GM12872 (cell line): ENCODE data around the gene SERTM1.

Experiments used
- CTCF ChIP-seq: IDR thresholded peaks from 3 replicates; pipeline ENCODE4 v1.5.1; 2011; ENCODE audit warnings: low read depth, mild to moderate bottlenecking, low read length, moderate library complexity; ENCODE audit not compliant: insufficient read depth

The SERTM1 gene

GRCh38 chr13:36673838-36674326, at the start of gene SERTM1:
Gene SERTM1 (plus strand): TSS chr13:36674020. CDS start chr13:36695079, 21,059 bp downstream.
- TF ChIP-seq CTCF, result no peak

- TF ChIP-seq CTCF, result no peak
These were observed 45.3 kb upstream of the SERTM1 start for GRCh38 chr13:36628377-36629056.

GRCh38 chr13:36629057-36629385, 44.8 kb upstream of the SERTM1 start:
- TF ChIP-seq CTCF, result no peak

- TF ChIP-seq CTCF, result no peak
These were observed 43.5 kb upstream of the SERTM1 start for GRCh38 chr13:36630181-36630803.

GRCh38 chr13:36639610-36640009, 34.2 kb upstream of the SERTM1 start:
- TF ChIP-seq CTCF, result no peak

- no peak for TF ChIP-seq CTCF
These were observed 23.2 kb upstream of the SERTM1 start for GRCh38 chr13:36650611-36651010.

- TF ChIP-seq CTCF, result no peak
These were observed 8.2 kb upstream of the SERTM1 start for GRCh38 chr13:36665630-36666029.
